Small intestine (tissue), 7 donors: ENCODE measurements around the gene NAA10. TPM values are rescaled to one million over a fixed set of nuclear protein-coding genes. Genes with fewer than 3 reads are reported as not detected.

Source experiments
- DNase-seq, 2 donors: peaks; one replicate each; pipeline versions ENCODE4 v3.0.0 to v3.0.0-alpha.2; 2013
- FAIRE-seq: peaks from 2 replicates; lab custom pipeline; 2012; peaks lifted over from hg19 to GRCh38; lab: Jason Lieb, UNC
- H3K27ac ChIP-seq, 3 donors: one replicate each; pipeline ENCODE4 v1.5.1; 2013; ENCODE audit warnings: low read length in 2 of 3, mild to moderate bottlenecking in 2 of 3, control low read depth in 1 of 3, inconsistent platforms in 1 of 3, low read depth in 1 of 3, moderate library complexity in 1 of 3
- H3K27me3 ChIP-seq, 3 donors: one replicate each; pipeline ENCODE4 v1.6.1; 2013; ENCODE audit warnings: low read length in 3 of 3, inconsistent platforms in 1 of 3; ENCODE audit not compliant: control insufficient read depth in 3 of 3, insufficient read depth in 3 of 3
- H3K36me3 ChIP-seq, 3 donors: one replicate each; pipeline ENCODE4 v1.6.1; 2013; ENCODE audit warnings: low read length in 3 of 3, inconsistent platforms in 1 of 3, low read depth in 1 of 3, mild to moderate bottlenecking in 1 of 3, moderate library complexity in 1 of 3; ENCODE audit not compliant: control insufficient read depth in 3 of 3, insufficient read depth in 2 of 3
- H3K4me1 ChIP-seq, 3 donors: one replicate each; pipeline ENCODE4 v1.6.1; 2013; ENCODE audit warnings: low read length in 2 of 3, inconsistent platforms in 1 of 3, low read depth in 1 of 3, mild to moderate bottlenecking in 1 of 3, moderate library complexity in 1 of 3; ENCODE audit not compliant: control insufficient read depth in 3 of 3, insufficient read depth in 2 of 3
- H3K4me3 ChIP-seq, 3 donors: one replicate each; pipeline ENCODE4 v1.5.1; 2013; ENCODE audit warnings: low read length in 3 of 3, control low read depth in 1 of 3, inconsistent platforms in 1 of 3, low read depth in 1 of 3, mild to moderate bottlenecking in 1 of 3, moderate library complexity in 1 of 3
- H3K9me3 ChIP-seq, 2 donors: one replicate each; pipeline ENCODE4 v1.6.1; 2013; ENCODE audit warnings: low read depth in 1 of 2, low read length in 1 of 2; ENCODE audit not compliant: control insufficient read depth in 2 of 2, insufficient read depth in 1 of 2
- WGBS, 3 donors: extraction: QIAGEN DNeasy Blood & Tissue Kit; methylation state at CpG; one replicate each; pipeline ENCODE4 v1.1.7; 2013; 5-methylcytosine and 5-hydroxymethylcytosine counted together
- polyA plus RNA-seq, 4 donors: library from polyadenylated mRNA; stranded (reverse) in 3 of 4; unstranded in 1 of 4; fragments of 200-250 nt in 3 of 4; fragments of 120-200 nt in 1 of 4; gene quantifications; one replicate each; pipeline versions ENCODE4 v1.2.1 to v1.2.3, GENCODE V29; 2013
- donor health status: healthy with polysubstance abuse.
- donor health status: control.
- donor health status: control.
- donor health status: Bipolar disorder and iron deficiency.
- donor health status: healthy.

NAA10 gene
- polyA plus RNA-seq, 4 donors: 55.6 to 152 (median 107) TPM

DNA sequence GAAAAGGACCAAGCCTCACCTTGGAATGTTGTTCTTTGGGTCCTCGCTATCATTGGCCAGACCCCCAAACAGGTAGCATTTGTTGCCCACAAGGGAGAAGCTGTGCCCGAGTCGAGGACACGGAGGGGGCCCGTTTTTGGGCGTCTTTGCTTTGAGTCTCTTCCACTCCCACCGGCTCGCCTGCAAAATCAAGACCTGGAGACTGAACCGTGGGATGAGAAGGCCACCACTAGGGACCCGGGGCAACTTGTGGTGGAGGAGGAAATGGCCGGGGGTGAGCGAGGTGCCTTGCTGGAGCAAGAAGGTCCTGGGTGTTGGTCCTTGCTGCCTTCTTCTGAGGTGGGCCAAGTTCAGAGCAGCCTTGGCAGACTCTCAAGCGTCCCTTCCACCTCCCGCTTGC lies 29.3 kb upstream of the NAA10 start:
- peaks cover 0 to 23% (median 0%) of the 10 kb centered on the region in 3 donors for H3K4me1 ChIP-seq
- H3K36me3 ChIP-seq: peaks cover 7 to 91% (median 10%) of the 10 kb centered on the region in 3 donors
- no peaks in the 10 kb centered on the region for H3K9me3 ChIP-seq
- no peaks in the 10 kb centered on the region for H3K27me3 ChIP-seq
- H3K27ac ChIP-seq: no peak overlapping the region
- WGBS, 3 donors: 88 to 90% (median 89%) methylated on average over 10 to 14 of the region's 14 CpGs
- no peak overlapping the region for H3K4me3 ChIP-seq
- no peak for FAIRE-seq
- DNase-seq: no peak

DNA sequence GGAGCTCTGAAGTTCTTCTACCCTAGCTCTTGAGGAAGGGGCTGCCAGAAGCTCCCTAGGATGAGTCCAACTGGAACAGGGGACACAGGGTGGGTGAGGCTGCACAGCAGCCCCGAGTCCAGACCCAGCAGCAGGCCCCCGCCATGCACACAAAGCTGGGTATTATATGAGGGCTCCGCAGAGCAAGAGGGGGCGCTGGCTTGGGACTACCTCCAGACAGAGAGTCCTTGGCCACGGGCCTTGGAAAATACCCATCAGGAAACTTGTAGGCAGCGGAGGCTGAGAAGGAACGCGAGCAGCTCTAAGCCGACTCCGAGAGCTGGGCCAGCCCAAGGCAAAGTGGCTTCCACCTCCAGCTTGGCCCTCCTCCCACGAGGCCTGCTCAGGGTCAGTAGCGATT lies 28.7 kb upstream of the NAA10 start:
- Histone ChIP-seq H3K4me1 (peaks cover 0 to 18% (median 0%) of the 10 kb centered on the region in 3 donors), H3K4me3 (no peak overlapping the region), H3K27me3 (no peaks in the 10 kb centered on the region), H3K9me3 (no peaks in the 10 kb centered on the region), H3K27ac (no peak overlapping the region), H3K36me3 (peaks cover 7 to 91% (median 10%) of the 10 kb centered on the region in 3 donors)
- no peak for FAIRE-seq
- DNase-seq: no peak
- WGBS, 3 donors: 92 to 93% (median 92%) methylated on average over 10 to 12 of the region's 12 CpGs

DNA sequence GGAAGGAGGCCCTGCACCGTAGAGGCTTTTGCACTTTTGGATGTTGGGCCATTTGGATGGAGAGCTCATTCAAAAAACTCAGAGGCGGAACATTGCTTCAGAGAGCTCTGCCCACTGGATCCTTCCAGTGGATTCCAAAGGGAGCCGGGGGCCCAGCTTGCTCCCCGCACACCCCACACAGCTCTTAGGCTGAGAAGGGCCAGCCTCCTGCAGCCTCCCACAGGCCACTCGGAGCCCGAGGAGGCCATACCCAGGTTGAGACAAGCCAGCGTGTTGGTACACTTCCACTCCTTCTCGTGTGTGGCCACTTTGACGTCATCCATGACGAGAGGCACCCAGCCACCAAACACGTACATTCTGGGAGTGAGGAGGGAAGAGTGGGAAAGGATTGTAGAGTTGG lies 26.5 kb upstream of the NAA10 start:
- H3K36me3 ChIP-seq: peaks cover 14 to 91% (median 15%) of the 10 kb centered on the region in 3 donors
- H3K4me1 ChIP-seq: no peaks in the 10 kb centered on the region
- no peak overlapping the region for H3K27ac ChIP-seq
- DNase-seq (no peak), FAIRE-seq (no peak)
- no peak overlapping the region for H3K4me3 ChIP-seq
- WGBS, 3 donors: 91 to 93% (median 92%) methylated on average over 11 of the region's 11 CpGs
- H3K9me3 ChIP-seq: no peaks in the 10 kb centered on the region
- no peaks in the 10 kb centered on the region for H3K27me3 ChIP-seq

DNA sequence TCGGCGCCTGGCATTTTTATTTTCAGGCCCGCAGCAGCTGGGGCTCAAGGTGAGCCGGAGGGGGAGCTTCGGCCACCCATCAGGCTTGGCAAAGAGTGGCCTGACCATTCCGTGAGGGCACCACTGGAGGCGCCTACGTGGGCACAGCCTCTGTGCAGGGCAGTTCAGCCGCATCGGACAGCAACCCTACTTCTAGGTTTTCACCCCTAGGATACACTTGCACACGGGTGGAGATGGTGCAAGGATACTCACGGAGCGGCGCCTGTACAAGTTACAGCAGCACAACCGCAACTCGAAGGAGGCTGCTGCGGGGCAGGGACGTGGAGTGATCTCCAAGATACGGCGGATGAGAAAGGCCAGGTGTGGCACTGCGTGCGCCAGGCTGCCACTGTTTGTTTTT lies 25.9 kb upstream of the NAA10 start:
- FAIRE-seq: no peak
- no peak for DNase-seq
- H3K36me3 ChIP-seq: peaks cover 15 to 95% (median 15%) of the 10 kb centered on the region in 3 donors

DNA sequence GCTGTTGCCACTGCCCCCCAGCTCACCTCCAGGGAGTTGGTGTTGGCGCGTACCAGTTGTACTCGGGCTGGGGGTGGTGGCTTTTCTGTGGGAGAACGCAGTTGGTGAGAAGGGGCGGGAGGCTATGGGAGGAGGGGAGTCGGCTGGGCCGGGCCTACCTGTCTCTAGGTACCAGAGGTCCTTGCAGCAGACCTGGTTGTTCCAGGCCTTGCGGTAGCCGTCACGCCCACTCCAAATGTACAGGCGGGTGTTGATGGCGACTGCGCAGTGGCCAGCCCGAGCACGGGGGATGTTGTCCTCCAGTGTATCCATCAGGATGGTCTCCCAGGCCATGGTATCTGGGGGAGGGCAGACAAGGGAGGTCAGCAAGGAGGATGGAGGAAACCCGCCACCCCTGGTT lies 25.2 kb upstream of the NAA10 start:
- FAIRE-seq (no peak), DNase-seq (no peak)
- no peak overlapping the region for H3K27ac ChIP-seq
- H3K36me3 ChIP-seq: peaks cover 15 to 98% (median 15%) of the 10 kb centered on the region in 3 donors
- no peak overlapping the region for H3K4me3 ChIP-seq
- no peaks in the 10 kb centered on the region for H3K9me3 ChIP-seq
- H3K27me3 ChIP-seq: no peaks in the 10 kb centered on the region
- WGBS, 3 donors: 96 to 97% (median 96%) methylated on average over 14 to 16 of the region's 16 CpGs
- no peaks in the 10 kb centered on the region for H3K4me1 ChIP-seq

More for the DNA sequence above, 25.9 kb upstream of the NAA10 start:
- H3K4me3 ChIP-seq: no peak overlapping the region
- H3K4me1 ChIP-seq: no peaks in the 10 kb centered on the region
- H3K9me3 ChIP-seq: no peaks in the 10 kb centered on the region
- no peaks in the 10 kb centered on the region for H3K27me3 ChIP-seq
- H3K27ac ChIP-seq: no peak overlapping the region
- WGBS, 3 donors: 93 to 96% (median 94%) methylated on average over 19 to 22 of the region's 22 CpGs

DNA sequence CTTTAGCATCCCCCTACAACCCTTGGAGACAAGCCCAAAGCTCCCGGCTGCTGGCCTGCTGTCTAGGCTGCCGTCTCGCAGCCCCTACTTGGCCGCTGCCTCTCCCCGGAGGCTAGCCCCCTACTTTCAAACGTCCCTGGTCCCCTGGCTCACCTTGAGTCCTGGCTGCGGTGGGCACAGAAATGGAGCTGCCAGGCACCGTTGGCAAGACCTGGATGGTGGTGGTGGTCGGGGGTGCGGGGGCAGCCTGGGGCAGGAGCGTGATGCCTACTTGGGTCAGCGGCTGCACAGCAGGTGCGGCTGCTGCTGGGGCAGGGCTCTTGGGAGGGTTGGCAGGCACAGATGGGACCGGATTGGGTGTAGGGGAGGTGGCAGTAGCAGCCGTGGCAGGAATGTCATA lies 24.8 kb upstream of the NAA10 start:
- WGBS, 3 donors: 91 to 94% (median 94%) methylated on average over 13 to 15 of the region's 15 CpGs
- Histone ChIP-seq H3K9me3 (no peaks in the 10 kb centered on the region), H3K27ac (no peak overlapping the region), H3K4me1 (no peaks in the 10 kb centered on the region), H3K27me3 (no peaks in the 10 kb centered on the region), H3K4me3 (no peak overlapping the region), H3K36me3 (peaks cover 15 to 98% (median 18%) of the 10 kb centered on the region in 3 donors)
- FAIRE-seq (no peak), DNase-seq (no peak)

DNA sequence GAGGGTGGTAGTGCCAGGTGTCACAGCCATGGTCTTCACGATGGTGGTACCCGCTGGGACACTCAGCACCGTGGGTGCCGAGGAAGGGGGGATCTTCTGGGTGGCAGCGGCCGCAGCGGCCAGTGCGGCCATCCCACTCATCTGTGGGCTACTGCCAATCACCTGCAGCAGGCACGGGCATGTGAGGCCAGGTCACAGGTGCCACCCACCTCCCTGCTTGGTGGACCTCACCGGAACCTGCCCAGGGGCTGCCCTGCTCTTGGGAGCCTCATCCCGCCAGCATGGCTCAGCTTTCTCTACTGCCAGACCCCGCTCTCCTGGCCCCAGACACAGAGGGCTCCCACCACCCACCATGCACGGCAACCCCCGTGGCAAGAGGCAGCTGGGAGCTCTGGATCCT lies 23.8 kb upstream of the NAA10 start:
- H3K27me3 ChIP-seq: no peaks in the 10 kb centered on the region
- peaks cover 15 to 98% (median 16%) of the 10 kb centered on the region in 3 donors for H3K36me3 ChIP-seq
- FAIRE-seq (no peak), DNase-seq (no peak)
- WGBS, 3 donors: 86 to 95% (median 95%) methylated on average over 9 to 14 of the region's 14 CpGs
- no peak overlapping the region for H3K4me3 ChIP-seq
- no peaks in the 10 kb centered on the region for H3K4me1 ChIP-seq
- H3K9me3 ChIP-seq: no peaks in the 10 kb centered on the region
- H3K27ac ChIP-seq: no peak overlapping the region

DNA sequence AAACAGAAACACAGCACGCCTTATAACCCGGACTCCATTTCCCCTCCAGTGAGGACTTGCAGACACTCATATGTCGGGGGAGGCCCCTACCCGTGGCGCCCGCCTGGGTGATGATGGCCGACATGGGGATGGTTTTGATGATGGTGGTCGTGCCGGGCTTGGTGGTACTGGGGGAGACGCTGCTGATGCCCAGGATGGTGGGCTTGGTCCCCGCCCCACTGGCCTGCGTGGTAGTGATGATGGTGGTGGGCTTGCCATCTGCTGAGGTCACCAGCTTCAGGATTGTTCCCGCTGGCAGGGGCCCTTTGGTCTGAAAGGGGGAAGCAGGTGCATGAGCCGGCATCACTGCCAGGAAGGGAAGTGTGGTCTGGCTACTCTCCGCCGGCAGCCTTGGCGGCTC lies 22.4 kb upstream of the NAA10 start:
- no peak overlapping the region for H3K4me3 ChIP-seq
- DNase-seq (no peak), FAIRE-seq (no peak)
- H3K9me3 ChIP-seq: no peaks in the 10 kb centered on the region
- WGBS, 3 donors: 84 to 91% (median 88%) methylated on average over 6 to 17 of the region's 17 CpGs
- H3K27me3 ChIP-seq: no peaks in the 10 kb centered on the region
- H3K27ac ChIP-seq: no peak overlapping the region
- H3K4me1 ChIP-seq: no peaks in the 10 kb centered on the region
- H3K36me3 ChIP-seq: peaks cover 13 to 98% (median 16%) of the 10 kb centered on the region in 3 donors
